Neural crest cell (in vitro differentiated cells): ENCODE results near the gene ABHD16A. TPM values are rescaled to one million over a fixed set of nuclear protein-coding genes. Genes with fewer than 3 reads are reported as not detected.
A peak's percentile ranks its signal among the peaks of the same experiment; 100 is the strongest.

ENCODE experiments used
- DNase-seq: peaks from one replicate; pipeline ENCODE4 v3.0.0; 2021; ENCODE audit warnings: low read depth, mixed read lengths, low spot score
- H3K27ac Mint-ChIP-seq: one replicate; pipeline ENCODE4 v1.8.0; 2021; ENCODE audit warnings: mild to moderate bottlenecking, mixed read lengths; ENCODE audit not compliant: unreplicated experiment
- H3K27me3 Mint-ChIP-seq: 2 replicates; pipeline ENCODE4 v1.8.0; 2021; ENCODE audit warnings: low read depth, mild to moderate bottlenecking, mixed read lengths
- H3K36me3 Mint-ChIP-seq: 2 replicates; pipeline ENCODE4 v1.8.0; 2021; ENCODE audit warnings: low read depth, mild to moderate bottlenecking, mixed read lengths
- H3K4me1 Mint-ChIP-seq: 2 replicates; pipeline ENCODE4 v1.8.0; 2021; ENCODE audit warnings: mixed read lengths
- H3K4me3 Mint-ChIP-seq: one replicate; pipeline ENCODE4 v1.8.0; 2021; ENCODE audit warnings: mild to moderate bottlenecking, mixed read lengths
- H3K9me3 Mint-ChIP-seq: 2 replicates; pipeline ENCODE4 v1.8.0; 2021; ENCODE audit warnings: mixed read lengths
- CTCF ChIP-seq: fragments of 200-600 bp; sonication (generic); conservative IDR thresholded peaks from 2 replicates; pipeline ENCODE4 v1.5.0; 2021; ENCODE audit warnings: antibody characterized with exemption, mild to moderate bottlenecking
- microRNA-seq: library from miRNA; unstranded; fragments of <30 nt; microRNA quantifications from one replicate; pipeline ENCODE4, GENCODE V29; 2020
- total RNA-seq: library from RNA; stranded (reverse); gene quantifications from 2 replicates; pipeline ENCODE4 v1.2.1, GENCODE V29; 2021

The ABHD16A gene
- total RNA-seq, 1 donor from 2014 or later: 73.6 TPM

GRCh38 chr6:31640612-31641011, 62.5 kb downstream of the ABHD16A start:
- peaks cover 32% of the 10 kb centered on the region for H3K36me3 Mint-ChIP-seq
- DNase-seq: no peak
- TF ChIP-seq CTCF: no peak
- H3K9me3 Mint-ChIP-seq: no peaks in the 10 kb centered on the region
- peaks cover 3% of the 10 kb centered on the region for H3K27me3 Mint-ChIP-seq
- peak overlapping the region; percentile 56 for H3K4me3 Mint-ChIP-seq
- H3K27ac Mint-ChIP-seq: no peak overlapping the region
- H3K4me1 Mint-ChIP-seq: no peaks in the 10 kb centered on the region

DNA sequence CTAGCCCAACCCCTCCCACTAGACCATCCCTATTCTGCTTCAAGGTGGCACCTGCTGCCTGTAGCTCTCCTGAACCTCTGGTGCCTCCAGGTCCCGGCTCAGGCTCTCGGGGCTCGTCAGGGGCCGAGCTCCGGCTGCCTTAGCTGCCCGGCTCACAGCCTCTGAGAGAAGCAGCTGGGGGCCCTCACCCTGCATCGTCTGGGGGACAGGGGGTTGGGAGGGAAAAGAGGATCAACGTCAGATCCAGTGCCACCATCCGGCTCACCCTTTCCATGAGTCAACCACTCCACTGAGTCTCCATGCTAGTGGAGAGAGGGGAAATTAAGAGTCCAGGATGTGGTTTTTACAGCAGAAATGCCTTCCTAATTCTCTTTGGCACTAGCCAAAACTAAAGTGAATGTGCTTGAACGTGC, 63.7 kb downstream of the ABHD16A start:
- peaks cover 30% of the 10 kb centered on the region for H3K36me3 Mint-ChIP-seq
- no peak for DNase-seq
- H3K4me1 Mint-ChIP-seq: no peaks in the 10 kb centered on the region
- H3K27me3 Mint-ChIP-seq: peaks cover 3% of the 10 kb centered on the region
- TF ChIP-seq CTCF: no peak
- H3K9me3 Mint-ChIP-seq: no peaks in the 10 kb centered on the region
- H3K4me3 Mint-ChIP-seq: peak overlapping the region; percentile 15
- H3K27ac Mint-ChIP-seq: no peak overlapping the region

- peaks cover 1% of the 10 kb centered on the region for H3K4me1 Mint-ChIP-seq
- H3K27me3 Mint-ChIP-seq: peaks cover 3% of the 10 kb centered on the region
- H3K9me3 Mint-ChIP-seq: no peaks in the 10 kb centered on the region
- DNase-seq: no peak
- TF ChIP-seq CTCF: no peak
- H3K27ac Mint-ChIP-seq: no peak overlapping the region
- peak overlapping the region; percentile 1 for H3K4me3 Mint-ChIP-seq
- peaks cover 32% of the 10 kb centered on the region for H3K36me3 Mint-ChIP-seq
Measured at GRCh38 chr6:31639043-31639442, 64.1 kb downstream of the ABHD16A start.

Small RNA genes lying within 50 kb of the gene (microRNA-seq; reads per million reads assigned to microRNA genes)
- gene MIR4646: 8.3 reads per million, percentile 13 among the genes with 10 or more reads in this experiment

Other genes starting within 250 kb of the ABHD16A start
- gene MICB, start 205.2 kb downstream of the ABHD16A start, total RNA-seq: 0.61 TPM in 1 of 2 replicates, not detected in the other
- not detected in 2 replicates for gene MCCD1, start 174.4 kb downstream of the ABHD16A start, total RNA-seq
- 836 and 881 TPM in 2 replicates for gene DDX39B, start 161.3 kb downstream of the ABHD16A start, total RNA-seq
- 3.3 and 5.1 TPM in 2 replicates for gene ATP6V1G2, start 156.7 kb downstream of the ABHD16A start, total RNA-seq
- gene NFKBIL1, start 155.7 kb downstream of the ABHD16A start, total RNA-seq: 25.7 and 28.6 TPM in 2 replicates
- gene LTA, start 131.0 kb downstream of the ABHD16A start, total RNA-seq: 0.26 and 0.36 TPM in 2 replicates
- gene TNF, start 127.8 kb downstream of the ABHD16A start, total RNA-seq: not detected in 2 replicates
- not detected in 2 replicates for gene LTB, start 120.9 kb downstream of the ABHD16A start, total RNA-seq
- gene LST1, start 117.0 kb downstream of the ABHD16A start, total RNA-seq: not detected in 2 replicates
- not detected in 2 replicates for gene NCR3, start 110.3 kb downstream of the ABHD16A start, total RNA-seq
- not detected in 2 replicates for gene AIF1, start 88.1 kb downstream of the ABHD16A start, total RNA-seq
- 347 and 356 TPM in 2 replicates for gene PRRC2A, start 82.6 kb downstream of the ABHD16A start, total RNA-seq
- gene BAG6, start 50.7 kb downstream of the ABHD16A start, total RNA-seq: 439 and 459 TPM in 2 replicates
- gene APOM, start 47.4 kb downstream of the ABHD16A start, total RNA-seq: 3.8 and 4.2 TPM in 2 replicates
- 23.5 TPM in 2 replicates for gene C6orf47, start 42.5 kb downstream of the ABHD16A start, total RNA-seq
- gene GPANK1, start 38.3 kb downstream of the ABHD16A start, total RNA-seq: 16.8 and 17.6 TPM in 2 replicates
- gene CSNK2B, start 37.2 kb downstream of the ABHD16A start, total RNA-seq: 185 and 188 TPM in 2 replicates
- gene LY6G5B, start 33.3 kb downstream of the ABHD16A start, total RNA-seq: 24.0 and 24.2 TPM in 2 replicates
- 9.1 and 11.0 TPM in 2 replicates for gene LY6G5C, start 22.3 kb downstream of the ABHD16A start, total RNA-seq
- not detected in 2 replicates for gene LY6G6F, start 3.5 kb upstream of the ABHD16A start, total RNA-seq
- not detected in 2 replicates for gene LY6G6D, start 12.0 kb upstream of the ABHD16A start, total RNA-seq
- gene LY6G6C, start 18.4 kb upstream of the ABHD16A start, total RNA-seq: 1.2 TPM in 2 replicates
- not detected in 2 replicates for gene MPIG6B, start 20.0 kb upstream of the ABHD16A start, total RNA-seq
- 186 and 194 TPM in 2 replicates for gene DDAH2, start 26.0 kb upstream of the ABHD16A start, total RNA-seq
- 305 and 313 TPM in 2 replicates for gene CLIC1, start 33.2 kb upstream of the ABHD16A start, total RNA-seq
- gene MSH5, start 36.7 kb upstream of the ABHD16A start, total RNA-seq: 79.5 and 86.2 TPM in 2 replicates
- 21.3 and 25.1 TPM in 2 replicates for gene SAPCD1, start 59.3 kb upstream of the ABHD16A start, total RNA-seq
- 2.0 and 2.7 TPM in 2 replicates for gene VWA7, start 74.0 kb upstream of the ABHD16A start, total RNA-seq
- 162 and 163 TPM in 2 replicates for gene VARS1, start 92.4 kb upstream of the ABHD16A start, total RNA-seq
- 122 and 135 TPM in 2 replicates for gene LSM2, start 103.6 kb upstream of the ABHD16A start, total RNA-seq
- 1.5 and 1.8 TPM in 2 replicates for gene HSPA1L, start 112.0 kb upstream of the ABHD16A start, total RNA-seq
- 70.3 and 72.3 TPM in 2 replicates for gene HSPA1A, start 112.2 kb upstream of the ABHD16A start, total RNA-seq
- gene HSPA1B, start 124.4 kb upstream of the ABHD16A start, total RNA-seq: 78.5 and 82.5 TPM in 2 replicates
- gene NEU1, start 159.5 kb upstream of the ABHD16A start, total RNA-seq: 46.3 and 49.9 TPM in 2 replicates
- gene SLC44A4, start 175.7 kb upstream of the ABHD16A start, total RNA-seq: 0.32 and 0.84 TPM in 2 replicates
- gene EHMT2, start 194.4 kb upstream of the ABHD16A start, total RNA-seq: 202 and 205 TPM in 2 replicates
- gene ZBTB12, start 198.8 kb upstream of the ABHD16A start, total RNA-seq: 60.8 and 61.1 TPM in 2 replicates
- 0.35 and 1.2 TPM in 2 replicates for gene C2, start 224.4 kb upstream of the ABHD16A start, total RNA-seq
- gene CFB, start 242.8 kb upstream of the ABHD16A start, total RNA-seq: not detected in 2 replicates